Caki2 (cell line): ENCODE results near the gene CETN2. TPM values are rescaled to one million over a fixed set of nuclear protein-coding genes. Genes with fewer than 3 reads are reported as not detected.

ENCODE experiments used
- DNase-seq: peaks from one replicate; pipeline ENCODE4 v3.0.0-alpha.2; 2015; ENCODE audit warnings: low read depth
- in situ Hi-C: cut with HindIII; loops from 2 replicates; pipeline ENCODE4 v1.10.0; 2016; ENCODE audit warnings: low sequenced_read_pairs, low pct_unique_long_range_greater_than_20kb, mixed read lengths
- total RNA-seq: library from RNA; depleted of rRNA; stranded (reverse); fragments of >200 nt; shearing (Covaris generic); gene quantifications from 2 replicates; pipeline ENCODE4 v1.2.3, GENCODE V29; 2014; ENCODE audit warnings: low replicate concordance; rRNA removed

CETN2 gene
- 74.5 and 76.6 TPM in 2 replicates for total RNA-seq

DNA sequence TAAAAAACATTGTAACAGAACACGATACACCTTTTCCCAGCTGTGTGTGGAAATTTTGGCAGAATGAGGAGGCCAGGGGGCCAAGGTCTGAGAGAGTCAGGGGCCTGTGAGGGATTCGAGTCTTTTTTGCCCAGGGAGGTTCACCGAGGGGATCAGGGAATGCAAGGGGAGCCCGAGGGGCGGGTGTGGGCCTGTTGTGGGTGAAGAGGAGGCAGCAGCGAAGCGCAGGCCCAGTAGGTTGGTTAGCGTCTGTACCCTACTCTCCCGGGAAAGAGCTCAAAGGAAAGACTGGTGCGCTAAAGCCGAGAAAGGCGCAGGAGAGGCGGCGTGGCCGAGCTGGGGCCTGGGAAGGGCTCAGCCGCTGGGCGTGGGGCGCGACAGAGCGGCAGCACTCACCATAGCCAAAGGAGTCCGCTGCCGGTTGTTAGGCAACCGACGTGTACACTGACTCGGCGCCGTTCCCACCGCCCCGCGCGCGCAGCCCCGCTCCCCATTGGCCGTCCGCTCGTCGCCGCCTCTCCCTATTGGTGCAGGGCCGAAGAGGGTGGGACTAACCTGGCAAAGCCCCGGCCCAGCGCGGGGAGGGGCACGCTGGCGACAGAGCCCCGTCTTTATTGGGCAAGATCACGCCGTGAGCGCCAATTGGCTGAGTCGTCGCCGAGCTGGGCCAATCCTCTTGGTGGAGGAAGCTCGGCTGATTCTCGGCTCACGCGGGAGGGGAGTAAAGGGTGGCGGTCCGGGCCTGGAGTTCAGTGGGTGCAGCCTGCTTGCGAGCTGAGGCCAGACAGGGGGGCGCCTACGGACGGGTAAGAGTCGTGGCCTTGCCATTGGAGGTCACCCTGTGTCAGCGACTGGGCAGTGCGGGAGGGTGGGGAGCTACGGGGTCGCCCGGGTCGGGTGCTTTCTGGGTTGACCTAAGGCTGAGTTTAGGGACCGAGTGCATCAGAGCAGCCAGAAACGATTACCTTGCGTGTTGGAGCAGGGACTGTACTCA is at the start of gene CETN2, which contains the start of gene NSDHL:
Gene CETN2 (minus strand): TSS at position 446 of the 994 bp plus-strand sequence. CDS start 47 bp downstream, at position 399.
Gene NSDHL (plus strand): TSS at position 752 of the 994 bp plus-strand sequence. CDS start 15,262 bp downstream, outside the sequence.
- peak; percentile 96 for DNase-seq
- in situ Hi-C loops, result no loop called here

DNA sequence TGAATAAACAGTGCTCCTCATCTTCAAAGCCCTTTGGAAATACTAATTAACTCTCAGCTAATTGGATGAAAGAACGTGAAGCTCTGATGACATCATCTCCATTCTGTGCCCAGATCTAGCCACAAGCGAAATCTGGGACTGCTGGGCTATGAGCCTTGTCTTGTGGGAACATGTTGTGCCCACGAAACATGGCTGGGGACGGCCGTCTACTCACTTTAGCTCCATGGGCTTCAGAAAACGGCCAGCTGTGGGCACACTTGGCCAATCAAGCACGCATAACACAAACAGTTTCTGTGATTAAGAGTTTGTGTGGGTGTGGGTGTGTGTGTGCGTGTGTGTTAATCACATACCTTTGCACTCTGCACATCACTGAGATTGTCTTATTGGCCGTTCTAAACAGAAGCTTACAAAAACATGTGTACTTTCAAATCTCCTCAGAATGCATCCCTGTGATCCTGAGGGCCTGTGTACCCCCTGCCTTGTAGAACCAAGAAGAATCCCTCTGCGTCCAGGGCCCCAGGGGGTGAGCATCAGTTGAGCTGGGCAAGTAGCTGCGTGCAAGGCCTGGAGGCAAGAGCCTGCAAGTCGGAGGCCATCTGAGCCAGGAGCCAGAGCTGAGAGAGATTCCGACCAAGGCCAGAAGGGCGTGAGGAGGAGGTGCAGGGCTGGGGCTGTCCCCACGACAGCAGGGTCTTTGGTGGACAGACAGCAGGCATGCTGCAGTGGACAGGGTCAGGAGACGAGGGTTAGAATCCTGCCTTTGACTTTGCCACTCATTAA is 48.6 kb upstream of the CETN2 start:
- in situ Hi-C loops, result no loop called here
- peak; percentile 52 for DNase-seq

DNA sequence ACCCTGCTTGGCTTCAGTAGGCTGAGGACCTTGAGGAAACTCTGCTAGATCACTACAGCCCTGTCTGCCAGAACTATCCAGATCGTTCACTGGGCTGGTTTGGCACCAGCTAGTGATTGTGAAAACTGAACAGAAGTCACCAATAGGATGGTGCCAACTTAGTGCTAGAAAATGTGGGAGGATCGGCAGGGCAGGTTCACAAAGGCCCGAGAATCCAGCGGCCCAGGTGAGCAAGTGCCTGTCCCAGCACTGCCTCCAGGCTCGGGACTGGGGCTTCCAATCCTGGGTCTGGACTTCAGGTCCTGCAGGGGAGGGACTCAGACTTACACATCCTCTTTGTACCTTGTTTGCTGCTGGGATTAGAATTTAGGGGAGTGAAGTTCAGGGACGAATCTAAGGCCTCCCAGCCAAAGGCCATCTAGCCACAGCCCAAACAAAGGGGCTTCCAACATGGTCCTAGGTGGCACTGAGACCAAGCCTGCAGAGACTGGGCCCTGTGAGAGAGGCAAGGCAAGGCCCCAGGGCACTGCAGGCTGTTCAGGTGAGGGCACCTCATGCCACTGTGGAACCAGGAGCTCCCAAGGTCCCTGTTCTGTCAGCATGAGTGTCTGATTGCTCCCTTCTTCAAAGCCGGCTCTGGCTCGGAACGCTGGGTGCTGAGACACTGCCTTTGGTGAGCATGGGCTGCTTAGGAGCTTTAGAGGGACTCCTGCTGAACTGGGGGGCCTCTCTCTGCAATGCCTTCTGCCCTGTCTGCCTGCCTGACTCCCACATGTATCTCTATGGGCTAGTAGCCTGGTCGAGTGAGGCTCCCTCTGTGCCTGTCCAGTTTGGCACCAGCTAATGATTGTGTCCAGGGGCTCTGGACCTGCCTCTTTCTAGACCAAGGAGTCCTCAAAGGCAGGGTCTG is 46.6 kb upstream of the CETN2 start:
- in situ Hi-C loops, result no loop called here
- DNase-seq, result no peak

DNA sequence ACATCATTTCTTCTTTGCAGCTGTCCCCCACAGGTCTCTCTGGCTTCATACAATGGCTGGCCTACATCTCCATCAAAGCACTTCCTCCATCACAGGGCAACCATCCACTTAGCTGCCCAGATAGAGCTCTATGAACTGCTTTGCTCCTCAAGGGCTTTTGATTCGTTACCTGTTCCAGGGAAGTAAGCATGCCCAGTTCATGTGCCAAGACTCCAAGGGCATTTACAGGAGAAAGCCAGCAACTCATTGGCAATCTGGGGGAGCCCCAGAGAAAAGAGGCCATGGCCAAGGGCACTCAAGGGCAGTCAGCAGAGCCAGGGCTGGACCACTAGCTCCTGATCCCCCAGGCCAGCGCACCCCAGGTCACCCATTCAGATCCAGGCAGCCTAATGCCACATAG is 42.8 kb upstream of the CETN2 start:
- in situ Hi-C loops, result no loop called here

DNA sequence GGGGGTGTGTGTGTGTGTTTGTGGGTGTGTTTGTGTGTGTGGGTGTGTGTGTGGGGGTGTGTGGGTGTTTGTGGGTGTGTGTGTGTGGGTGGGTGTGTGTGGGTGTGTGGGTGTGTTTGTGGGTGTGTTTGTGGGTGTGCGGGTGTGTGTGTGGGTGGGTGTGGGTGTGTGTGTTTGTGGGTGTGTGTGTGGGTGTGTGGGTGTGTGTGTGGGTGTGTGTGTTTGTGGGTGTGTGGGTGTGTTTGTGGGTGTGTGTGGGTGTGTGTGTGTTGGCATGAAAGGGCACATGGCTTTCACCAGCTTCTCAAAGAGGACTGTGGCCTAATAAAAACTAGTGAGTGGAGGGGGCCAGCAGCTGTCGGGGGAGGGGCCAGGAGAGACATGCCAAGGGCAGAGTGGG is 42.0 kb upstream of the CETN2 start:
- DNase-seq, result no peak
- in situ Hi-C loops, result no loop called here

More for the DNA sequence above, 42.8 kb upstream of the CETN2 start:
- DNase-seq, result no peak

DNA sequence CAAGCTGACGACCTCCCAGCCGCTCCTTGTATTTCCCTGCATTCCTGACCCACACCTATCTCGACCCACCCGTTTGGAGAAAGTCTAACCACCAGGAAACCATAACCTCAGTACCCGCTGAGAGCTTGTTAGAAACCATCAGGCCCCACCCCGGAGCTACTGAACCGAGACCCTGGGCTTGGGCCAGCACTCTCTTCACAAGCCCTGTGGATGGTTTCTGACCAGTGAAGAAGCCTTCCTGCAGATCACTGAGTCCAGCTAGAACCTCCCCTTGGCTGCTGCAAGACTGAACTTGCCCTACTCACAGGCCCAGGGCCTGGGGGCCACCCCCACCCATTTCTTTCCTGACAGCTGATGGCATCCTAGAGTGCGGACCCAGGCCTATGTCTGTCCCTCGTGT is 40.7 kb upstream of the CETN2 start:
- in situ Hi-C loops, result no loop called here
- DNase-seq, result no peak

DNA sequence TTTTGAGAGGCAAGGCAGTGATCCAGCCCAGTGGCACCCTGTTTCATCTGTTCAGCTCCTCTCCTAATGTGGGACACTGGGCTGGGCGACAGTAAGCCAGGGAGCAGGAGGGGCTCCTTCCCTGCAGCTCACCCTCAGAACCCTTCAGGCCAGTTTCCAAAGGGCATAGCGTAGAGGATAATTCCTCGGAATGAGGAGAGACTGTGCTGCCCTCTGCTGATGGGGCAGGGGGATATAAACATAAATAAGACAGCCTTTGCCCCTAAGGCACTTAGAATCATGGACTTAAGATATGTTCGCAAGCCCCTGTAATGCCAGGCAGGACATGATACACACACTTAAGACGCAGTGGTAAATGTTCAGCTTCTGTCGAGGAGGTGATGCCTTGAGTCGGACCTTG is 39.4 kb upstream of the CETN2 start:
- no peak for DNase-seq
- in situ Hi-C loops, result no loop called here

DNA sequence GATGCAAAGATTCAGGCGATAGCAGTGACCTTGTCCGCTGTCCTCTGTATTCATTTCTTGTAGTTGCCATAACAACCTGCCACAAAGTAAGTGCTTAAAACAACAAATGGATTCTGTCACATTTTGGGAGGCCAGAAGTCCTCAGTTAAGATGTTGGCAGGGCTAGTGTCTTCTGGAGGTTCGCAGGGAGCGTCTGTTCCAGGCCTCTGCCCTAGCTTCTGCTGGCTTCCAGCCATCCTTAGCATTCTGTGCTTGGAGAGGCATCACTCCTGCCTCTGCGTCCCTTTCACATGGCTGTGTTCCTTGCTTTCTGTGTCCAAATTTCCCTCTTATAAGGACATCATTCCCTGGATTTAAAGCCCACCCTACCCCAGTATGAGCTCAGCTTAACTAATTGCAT is 35.8 kb upstream of the CETN2 start:
- in situ Hi-C loops, result no loop called here
- DNase-seq, result no peak

DNA sequence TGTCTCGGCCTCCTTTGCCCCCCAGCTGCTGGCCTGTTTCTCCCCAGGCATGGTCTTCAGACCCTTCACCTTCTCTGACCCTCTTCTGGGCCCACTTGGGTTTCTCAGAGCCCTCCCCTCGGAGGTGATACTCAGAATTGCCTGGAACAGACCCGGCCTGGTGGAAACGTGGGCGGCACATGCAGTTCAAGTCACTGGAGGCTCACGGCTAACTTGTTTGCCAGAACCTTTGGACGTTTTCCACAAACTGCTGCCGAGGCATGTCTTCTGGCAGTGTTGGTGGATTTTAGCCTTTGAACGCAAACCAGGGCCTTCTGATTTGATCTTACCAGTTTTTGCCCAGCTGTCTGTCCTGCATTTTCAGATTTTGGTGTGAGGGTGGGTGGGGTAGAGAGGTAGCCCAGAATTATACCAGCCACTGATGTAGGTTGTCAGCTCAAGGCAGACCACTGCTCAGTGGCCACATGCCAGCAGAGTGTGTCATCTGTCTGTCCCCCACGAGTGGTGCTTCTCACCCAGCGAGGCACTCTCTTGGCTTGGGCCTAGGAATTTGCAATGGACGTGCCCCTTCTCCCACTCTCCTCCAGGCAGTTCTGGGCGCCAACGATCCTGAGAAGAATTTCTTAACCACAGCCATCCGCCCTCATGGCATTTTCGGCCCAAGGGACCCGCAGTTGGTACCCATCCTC is 34.8 kb upstream of the CETN2 start:
- in situ Hi-C loops, result no loop called here
- no peak for DNase-seq

DNA sequence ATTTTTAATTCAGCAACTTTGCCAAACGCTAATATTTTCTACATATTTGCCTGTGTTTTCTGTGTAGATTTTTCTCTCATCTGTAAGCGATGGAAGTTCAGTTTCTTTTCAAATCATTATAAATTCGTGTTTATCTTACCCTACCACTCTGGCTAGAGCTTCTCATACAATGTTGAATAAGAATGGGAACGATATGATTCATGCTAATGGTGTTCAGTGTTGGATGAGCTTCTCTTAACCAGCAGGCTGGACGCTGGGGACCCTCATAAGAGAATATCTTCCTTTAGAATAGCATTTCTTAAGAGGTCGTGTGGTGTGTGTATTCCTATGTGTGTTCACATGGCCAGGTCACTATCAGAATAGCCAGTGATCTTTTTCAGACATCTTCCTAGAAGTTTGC is 31.3 kb upstream of the CETN2 start:
- DNase-seq, result no peak
- in situ Hi-C loops, result no loop called here

DNA sequence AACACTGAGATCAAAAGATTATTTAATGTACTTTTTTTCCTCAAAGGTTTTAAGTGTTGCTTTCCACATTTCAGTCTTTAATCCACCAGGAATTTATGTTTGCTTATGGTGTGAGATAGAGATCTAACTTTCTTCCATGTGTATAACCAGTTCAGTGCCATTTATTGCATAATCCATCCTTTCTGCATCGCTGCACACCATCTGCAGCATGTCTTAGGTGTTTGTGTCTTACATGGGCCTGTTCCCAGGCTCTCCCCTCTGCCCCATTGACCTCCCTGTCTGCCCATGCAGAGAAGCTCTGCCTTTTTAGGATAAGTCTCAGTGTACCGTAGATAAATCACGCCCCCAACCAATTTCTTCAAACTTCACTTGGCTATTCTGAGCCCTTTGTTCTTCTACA is 30.6 kb upstream of the CETN2 start:
- DNase-seq, result peak; percentile 52
- in situ Hi-C loops, result no loop called here

DNA sequence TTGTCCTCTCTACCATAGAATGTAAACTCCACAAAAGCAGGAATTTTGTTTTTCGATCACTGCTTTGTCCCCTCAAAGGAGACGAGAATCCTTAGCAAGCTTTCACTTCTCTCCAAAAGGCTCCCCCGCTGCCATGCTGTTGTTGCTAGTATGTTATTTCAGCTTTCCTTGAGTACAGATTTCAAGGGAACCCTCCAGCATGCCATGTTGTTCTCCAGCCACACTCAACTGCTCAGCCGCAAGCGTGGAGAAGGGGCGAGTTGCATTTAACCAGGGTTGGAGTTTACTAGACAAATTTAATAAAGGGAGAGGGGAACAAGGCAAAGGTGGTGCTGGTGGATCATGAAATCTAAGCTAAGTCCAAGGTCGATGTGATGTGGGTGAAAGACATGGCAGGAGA is 23.4 kb upstream of the CETN2 start:
- in situ Hi-C loops, result no loop called here
- DNase-seq, result no peak

DNA sequence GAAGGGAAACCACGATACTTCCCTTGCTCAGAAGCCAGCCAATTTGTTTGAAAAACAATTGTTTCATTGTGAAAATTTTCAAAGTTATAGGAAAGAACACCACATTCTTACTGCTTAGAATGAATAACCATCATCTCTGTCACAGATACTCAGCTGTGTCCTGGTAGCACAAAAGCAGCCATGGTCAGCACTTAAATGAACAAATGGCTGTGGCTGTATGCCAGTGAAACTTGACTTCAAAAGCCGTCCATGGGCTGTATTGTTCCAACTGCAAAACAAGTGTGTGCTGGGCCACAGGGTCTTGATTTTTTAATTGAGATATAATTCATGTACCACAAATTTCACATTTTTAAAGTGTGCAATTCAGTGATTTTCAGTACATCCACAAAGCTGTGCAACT is 19.9 kb upstream of the CETN2 start:
- in situ Hi-C loops, result no loop called here
- DNase-seq, result no peak

DNA sequence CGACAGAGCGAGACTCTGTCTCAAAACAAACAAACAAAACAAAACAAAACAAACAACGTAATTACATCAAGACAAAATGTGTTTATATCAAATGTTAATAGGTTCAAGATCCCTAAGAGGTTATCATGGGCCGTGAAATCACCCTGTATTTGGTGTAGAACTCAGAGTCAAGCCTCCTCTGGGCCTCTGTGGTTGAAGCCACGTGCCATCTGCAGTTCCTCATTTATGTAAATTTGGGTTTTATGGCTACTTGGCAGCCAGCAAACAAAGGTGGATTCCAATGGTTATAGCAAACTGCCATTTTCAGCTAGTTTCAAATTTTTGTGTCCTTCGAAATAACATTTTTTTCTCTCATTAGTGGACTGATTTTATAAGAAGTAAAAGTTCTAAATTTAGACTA is 16.7 kb upstream of the CETN2 start:
- no peak for DNase-seq
- in situ Hi-C loops, result no loop called here

DNA sequence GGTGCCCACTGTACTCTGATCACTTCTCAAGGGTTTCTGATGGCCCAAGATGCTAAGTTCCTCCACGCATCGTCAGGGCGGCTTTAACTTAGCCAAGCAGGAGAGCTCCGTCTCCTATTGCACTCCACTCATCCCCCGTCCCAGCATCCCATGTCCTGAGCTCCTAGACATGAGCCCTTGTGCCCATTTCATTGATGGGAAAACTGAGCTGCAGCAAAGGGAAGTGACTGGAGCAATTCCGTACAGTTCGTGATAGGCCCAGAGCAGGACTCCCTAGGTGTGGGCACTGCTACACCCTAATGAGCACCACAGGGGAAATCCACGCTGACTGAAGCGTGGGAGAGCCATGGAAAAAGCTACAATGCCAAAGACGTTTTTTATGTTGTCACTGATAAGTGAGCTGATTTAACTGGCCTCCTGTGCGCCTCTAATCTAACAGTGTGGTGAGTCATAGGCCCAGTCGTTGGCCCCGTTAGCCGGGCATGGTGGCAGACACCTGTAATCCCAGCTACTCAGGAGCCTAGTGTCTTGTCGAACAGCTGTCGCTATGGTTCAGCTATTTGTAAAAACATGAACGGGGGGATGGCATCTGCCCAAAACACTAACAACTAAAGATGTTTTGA is 15.2 kb upstream of the CETN2 start:
- DNase-seq, result no peak
- in situ Hi-C loops, result no loop called here

DNA sequence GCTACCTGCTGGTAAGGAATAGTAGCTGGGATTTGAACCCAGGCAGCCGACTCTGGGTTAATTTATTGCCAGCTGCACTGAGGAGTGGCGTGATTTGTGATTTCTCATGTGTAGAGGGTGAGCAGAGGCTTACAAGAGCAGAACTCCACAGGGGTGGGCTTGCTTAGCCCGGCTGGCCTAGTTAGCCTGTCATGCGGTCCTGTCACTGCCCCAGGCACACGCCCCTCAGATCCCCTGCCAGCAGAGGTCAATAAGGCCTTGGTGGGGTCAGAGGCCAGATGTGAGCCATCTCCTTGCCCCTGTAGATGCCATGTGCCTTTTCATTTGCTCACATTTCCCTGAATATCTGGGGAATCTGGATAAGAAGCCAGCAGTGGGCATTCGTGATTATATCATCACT is 13.7 kb upstream of the CETN2 start:
- no peak for DNase-seq
- in situ Hi-C loops, result no loop called here

DNA sequence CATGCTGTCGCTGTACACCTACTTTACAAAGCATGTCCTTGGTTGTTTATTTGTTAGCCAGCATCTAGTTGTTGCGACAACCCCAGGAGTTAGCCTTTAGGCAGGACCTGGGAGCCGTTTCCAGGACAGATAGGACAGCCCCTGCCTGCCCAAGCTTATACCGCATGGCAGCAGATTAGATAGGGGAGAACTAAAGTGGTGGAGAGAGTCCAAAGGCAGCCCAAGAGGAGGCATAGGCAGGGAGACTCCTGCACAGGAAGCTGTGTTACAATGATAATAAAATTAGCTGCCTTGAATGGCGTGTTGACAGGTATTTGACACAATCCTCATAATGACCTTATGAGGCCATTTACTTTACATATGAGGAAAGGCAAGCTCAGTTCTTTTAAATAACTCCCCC is 13.3 kb upstream of the CETN2 start:
- in situ Hi-C loops, result no loop called here

More for the DNA sequence above, 13.3 kb upstream of the CETN2 start:
- no peak for DNase-seq
